ENCODE measurements around the gene PI3.

Gene PI3

DNA sequence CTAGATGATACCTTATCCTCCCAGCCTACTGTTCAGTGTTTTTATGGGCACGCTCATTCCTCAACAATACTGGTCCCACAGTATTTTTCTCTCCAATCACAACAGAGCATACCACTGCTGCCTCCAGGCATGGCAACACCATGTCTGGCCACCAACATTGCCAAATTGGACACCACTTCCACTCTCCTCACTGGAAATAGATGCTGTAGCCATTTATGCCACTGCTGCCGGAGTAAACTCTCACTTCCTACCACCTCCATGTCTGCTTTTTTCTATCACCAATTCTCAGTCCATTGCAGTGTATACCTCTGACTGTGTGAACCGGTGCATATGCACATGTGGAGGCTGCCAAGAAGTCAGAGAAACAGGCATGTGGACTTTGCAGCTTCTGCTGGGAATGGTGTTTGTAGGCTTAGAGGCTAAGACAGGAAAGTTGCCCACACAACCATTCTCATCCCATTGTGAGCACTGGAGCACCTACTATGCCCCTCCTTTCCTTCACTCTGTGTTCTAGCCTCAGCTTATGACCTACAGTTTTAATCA, 14.4 kb downstream of the PI3 start:
- no peak for DNase-seq

DNA sequence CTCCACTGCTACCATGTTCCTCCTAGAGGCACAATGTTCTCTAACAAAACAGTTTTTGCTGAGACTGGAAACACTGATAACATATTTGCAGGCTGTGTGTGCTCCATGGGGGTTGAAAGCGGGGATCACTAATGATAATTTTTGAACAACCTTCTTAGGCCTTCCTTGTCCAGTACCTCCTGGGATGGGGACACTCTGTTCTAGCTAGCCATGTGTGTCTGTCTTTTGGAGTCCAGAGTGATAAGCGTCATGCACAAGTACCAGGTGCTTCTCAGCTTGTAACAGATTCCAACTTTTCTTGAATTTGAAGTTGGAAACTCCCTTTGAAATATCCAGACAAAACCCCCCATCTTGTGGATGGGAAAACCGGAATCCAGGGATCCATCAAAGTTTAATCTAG, 15.2 kb downstream of the PI3 start:
- DNase-seq: no peak

DNA sequence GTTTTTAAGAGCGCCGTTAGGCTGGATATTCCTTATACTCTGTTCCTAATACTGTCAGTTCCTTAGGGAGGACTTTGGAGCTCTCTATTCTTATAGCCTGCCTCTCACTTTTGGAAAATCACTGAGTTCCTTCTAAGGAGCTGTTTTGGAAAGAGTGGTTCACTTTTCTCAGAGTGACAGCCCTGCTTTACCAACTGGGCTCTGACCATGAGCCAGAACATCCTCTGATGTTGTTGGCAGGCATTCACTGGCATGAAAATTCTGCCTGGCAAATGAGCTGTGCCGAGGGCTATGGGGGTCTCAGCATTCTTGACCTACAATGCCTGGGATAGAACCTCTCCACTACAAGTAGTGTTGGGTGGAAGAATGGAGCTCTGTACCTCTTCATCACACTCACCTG, 17.2 kb downstream of the PI3 start:
- DNase-seq: no peak

DNA sequence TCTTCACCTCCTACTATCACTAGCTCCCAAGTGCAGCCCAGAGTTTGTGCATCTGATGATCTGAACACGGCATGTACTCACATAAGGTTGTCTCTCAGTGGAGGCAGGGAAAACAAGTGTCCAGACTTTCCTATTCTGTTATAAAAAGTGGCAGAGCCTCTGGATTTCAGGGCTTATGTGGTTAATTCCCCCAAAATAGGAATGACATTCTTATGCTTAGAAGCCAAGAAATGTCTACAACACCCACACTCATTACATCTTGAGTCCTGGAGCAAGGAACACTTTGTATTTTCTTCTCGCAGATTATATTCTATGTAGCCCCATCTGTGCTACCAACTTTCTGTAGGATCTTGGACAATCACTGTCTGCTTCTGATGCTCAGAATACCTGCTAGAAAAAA, 18.6 kb downstream of the PI3 start:
- DNase-seq: no peak

DNA sequence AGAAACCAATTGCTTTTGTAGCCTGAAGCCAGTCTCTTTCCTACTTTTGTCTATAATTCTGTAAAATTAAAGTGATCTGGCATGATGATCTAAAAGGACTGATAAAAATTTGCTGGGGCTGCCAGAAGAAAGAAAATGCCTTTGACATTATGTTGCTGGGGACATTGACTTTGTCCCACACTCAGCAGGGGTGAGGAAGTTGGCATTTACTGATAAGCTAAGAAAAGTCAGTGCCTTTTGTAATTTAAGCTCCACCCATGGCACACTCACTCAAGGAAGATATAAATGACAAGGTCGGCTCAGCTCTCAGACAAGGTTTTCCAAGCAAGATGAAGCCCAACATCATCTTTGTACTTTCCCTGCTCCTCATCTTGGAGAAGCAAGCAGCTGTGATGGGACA, 32.0 kb downstream of the PI3 start, which contains the start of gene SEMG1:
SEMG1 (plus strand) TSS at position 309 of the 400 bp plus-strand sequence; CDS start at position 330, 21 bp downstream.
- DNase-seq: no peak

DNA sequence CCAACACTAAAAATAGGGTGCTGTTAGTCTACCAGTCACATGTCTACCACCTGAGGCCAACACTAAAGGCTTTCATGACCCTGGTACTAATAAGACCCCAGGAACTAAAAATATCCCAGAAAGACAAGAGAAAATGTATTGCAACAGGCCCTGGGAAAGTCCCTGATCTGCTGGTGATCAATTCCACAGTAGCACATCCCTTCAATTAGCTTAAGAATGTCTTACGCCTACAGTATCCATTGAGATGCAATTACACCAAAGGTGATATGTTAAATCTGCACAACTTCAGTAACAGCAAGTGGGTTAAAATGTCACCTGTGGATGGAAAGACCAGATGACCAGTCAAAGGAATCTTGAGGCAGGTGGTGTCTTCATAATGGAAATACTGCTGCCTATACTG, 35.2 kb downstream of the PI3 start:
- DNase-seq: no peak

DNA sequence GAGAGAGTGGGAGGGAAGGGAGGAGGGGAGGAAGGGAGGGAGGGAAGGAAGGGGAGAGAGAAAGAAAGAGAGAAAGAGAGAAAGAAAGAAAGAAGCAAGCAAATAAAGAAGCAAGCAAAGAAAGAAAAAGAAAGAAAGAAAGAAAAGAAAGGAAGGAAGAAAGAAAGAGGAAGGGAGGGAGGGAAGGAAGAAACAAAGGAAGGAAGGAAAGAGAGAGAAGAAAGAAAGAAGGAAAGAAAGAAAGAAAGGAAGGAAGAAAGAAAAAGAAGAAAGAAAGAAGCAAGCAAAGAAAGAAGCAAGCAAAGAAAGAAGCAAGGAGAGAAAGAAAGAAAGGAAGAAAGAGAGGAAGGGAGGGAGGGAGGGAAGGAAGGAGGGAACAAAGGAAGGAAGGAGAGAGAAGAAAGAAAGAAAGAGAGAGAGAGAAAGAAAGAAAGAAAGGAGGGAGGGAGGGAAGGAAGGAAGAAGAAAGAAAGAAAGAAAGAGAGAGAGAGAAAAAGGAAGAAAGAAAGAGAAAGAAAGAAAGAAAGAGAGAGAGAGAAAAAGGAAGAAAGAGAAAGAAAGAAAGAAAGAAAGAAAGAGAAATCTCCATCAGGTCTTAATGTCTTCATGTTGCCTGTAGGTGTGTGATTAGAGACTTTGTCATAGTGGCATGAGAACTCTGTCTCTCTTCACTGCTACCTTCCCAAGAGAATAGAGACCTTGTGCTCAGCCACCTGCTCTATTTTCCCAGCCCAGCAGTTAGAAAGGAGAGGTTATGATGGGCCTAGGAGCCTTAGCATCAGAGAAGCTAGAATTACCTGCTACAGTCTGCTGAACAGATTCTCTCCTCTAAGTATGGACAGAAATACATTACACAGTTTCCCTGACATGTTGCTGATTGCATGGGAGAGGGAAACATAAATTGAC, 37.1 kb downstream of the PI3 start:
- DNase-seq: no peak

DNA sequence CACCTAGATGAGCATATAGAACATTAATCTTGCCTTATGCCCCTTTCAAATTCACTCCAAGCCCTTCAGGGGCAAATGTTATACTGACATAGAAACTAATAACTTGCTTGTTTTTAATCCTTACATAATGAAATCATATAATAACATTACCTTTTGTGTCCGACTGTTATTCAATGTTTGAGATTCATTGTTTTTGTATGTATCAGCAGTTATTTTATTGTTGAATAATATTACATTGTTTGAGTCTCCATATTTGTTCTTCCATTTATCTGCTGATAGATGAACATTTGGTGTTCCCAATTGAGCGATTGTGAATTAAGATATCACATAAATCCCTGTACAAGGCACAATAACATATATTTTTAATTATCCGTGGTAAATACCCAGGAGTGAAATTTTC, 38.1 kb downstream of the PI3 start:
- no peak for DNase-seq

DNA sequence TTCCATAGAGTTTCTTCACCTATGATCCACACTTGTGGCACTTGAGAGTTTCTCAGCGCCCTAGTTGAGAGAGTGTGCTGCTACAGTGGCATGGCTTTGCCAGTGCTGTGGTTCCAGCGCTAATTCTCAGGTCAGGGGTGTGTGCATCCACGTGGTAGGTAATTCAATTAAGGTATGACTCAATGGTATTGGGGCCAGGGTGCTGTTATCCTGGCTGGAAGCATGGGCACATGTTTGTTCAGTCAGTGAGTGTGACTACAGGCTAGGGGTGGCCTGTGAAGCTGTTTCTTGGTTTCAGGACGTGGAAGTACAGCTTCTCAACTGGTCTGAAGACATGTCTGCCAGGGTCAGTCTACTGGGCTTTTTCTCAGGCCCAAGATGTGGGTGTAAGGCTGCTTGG, 43.4 kb downstream of the PI3 start:
- no peak for DNase-seq

DNA sequence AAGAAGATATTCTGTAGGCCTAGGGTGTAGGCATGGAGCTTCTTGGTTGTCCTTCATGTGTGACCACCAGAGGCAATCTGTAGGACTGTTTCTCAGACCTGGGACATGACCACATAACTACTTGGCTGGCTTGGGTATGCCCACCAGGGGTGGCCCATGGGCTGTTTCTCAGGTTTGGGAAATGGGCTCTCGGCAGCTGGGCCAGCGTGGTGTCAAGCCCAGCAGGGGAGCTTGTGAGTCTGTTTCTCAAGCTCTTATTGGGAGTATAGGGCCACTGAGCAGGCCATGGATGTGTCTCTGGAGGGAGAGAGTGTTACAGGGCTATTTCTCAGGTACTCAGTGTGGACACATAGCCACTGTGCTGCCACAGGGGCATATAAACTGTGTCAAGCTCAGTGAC, 43.9 kb downstream of the PI3 start:
- DNase-seq: no peak

DNA sequence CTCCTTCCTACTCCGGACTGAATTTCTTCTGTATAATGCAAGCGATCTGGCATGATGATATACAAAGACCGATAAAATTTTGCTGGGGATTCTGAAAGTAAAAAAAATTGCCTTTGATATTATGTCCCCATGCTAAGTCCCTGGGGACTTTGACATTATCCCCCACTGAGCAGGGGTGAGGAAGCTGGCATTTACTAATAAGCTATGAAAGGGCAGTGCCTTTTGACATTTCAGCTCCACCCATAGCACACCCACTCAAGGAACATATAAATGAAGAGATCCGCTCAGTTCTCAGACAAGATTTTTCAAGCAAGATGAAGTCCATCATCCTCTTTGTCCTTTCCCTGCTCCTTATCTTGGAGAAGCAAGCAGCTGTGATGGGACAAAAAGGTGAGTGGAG, 46.4 kb downstream of the PI3 start, which contains the start of gene SEMG2:
SEMG2 (plus strand) TSS at position 298 of the 400 bp plus-strand sequence; CDS start at position 315, 17 bp downstream.
- DNase-seq: no peak

DNA sequence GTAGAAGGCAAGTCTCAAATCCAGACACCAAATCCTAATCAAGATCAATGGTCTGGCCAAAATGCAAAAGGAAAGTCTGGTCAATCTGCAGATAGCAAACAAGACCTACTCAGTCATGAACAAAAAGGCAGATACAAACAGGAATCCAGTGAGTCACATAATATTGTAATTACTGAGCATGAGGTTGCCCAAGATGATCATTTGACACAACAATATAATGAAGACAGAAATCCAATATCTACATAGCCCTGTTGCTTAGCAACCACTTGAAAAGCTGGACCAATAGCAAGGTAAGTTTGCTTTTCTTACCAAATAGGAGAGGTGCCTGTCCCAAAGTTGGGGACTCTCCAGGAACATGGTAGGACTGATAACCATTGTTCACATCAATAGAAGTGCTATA, 48.4 kb downstream of the PI3 start:
- DNase-seq: no peak
